B cell (primary cell): Measurements from ENCODE around the gene LPCAT1. TPM values are rescaled to one million over a fixed set of nuclear protein-coding genes. Genes with fewer than 3 reads are reported as not detected.

Source experiments
- ATAC-seq: fragments of 200-7000 bp; cut with Tn5 transposase; one replicate; pipeline ENCODE4 v1.10.0; 2021; ENCODE audit warnings: low read depth, mild to moderate bottlenecking, moderate number of reproducible peaks, moderate library complexity
- CTCF ChIA-PET: fragments of 350-600 bp; sonication (Branson Sonifier 250); formaldehyde crosslinking; loops from one replicate; lab custom pipeline; 2021; ENCODE audit warnings: antibody characterized with exemption, inconsistent platforms; lab: Charles Lee
- POLR2A ChIA-PET: fragments of 350-600 bp; sonication (Branson Sonifier 250); formaldehyde crosslinking; loops from one replicate; lab custom pipeline; 2021; ENCODE audit warnings: antibody characterized with exemption; lab: Charles Lee
- DNase-seq: peaks from one replicate; pipeline ENCODE4 v3.0.0; 2013
- H2AFZ ChIP-seq: 2 replicates; pipeline ENCODE4 v1.6.1; 2012; ENCODE audit warnings: mild to moderate bottlenecking, low read depth, low read length; ENCODE audit not compliant: insufficient read depth, poor library complexity, severe bottlenecking
- H3K27ac ChIP-seq, 2 donors: 1 replicate in 1 of 2; 2 replicates in 1 of 2; pipeline ENCODE4 v1.5.1; 2012 to 2013; ENCODE audit warnings: low read length in 2 of 2, mild to moderate bottlenecking in 2 of 2, moderate library complexity in 1 of 2
- H3K27me3 ChIP-seq, 4 experiments: fragments of 200-600 bp in 1 of 4; sonication (generic) in 1 of 4; replicated peaks in 1 of 4; 1 replicate in 2 of 4; 2 replicates in 2 of 4; pipeline versions ENCODE4 v1.6.1 to v1.7.0; 2013 to 2016; ENCODE audit warnings: low read length in 3 of 4, mild to moderate bottlenecking in 2 of 4, mixed read lengths in 1 of 4, moderate library complexity in 1 of 4; ENCODE audit not compliant: insufficient read depth in 4 of 4, control insufficient read depth in 3 of 4; ENCODE audit errors: control extremely low read depth in 1 of 4
- H3K36me3 ChIP-seq, 2 experiments: replicated peaks in 1 of 2; 1 replicate in 1 of 2; 2 replicates in 1 of 2; pipeline versions ENCODE4 v1.6.1 to v1.7.1; 2013; ENCODE audit warnings: low read length in 1 of 2; ENCODE audit not compliant: insufficient read depth in 2 of 2, control insufficient read depth in 1 of 2; ENCODE audit errors: control extremely low read depth in 1 of 2, extremely low read depth in 1 of 2
- H3K4me1 ChIP-seq, 2 donors: fragments of 200-600 bp in 1 of 2; sonication (generic) in 1 of 2; 1 replicate in 1 of 2; 2 replicates in 1 of 2; pipeline versions ENCODE4 v1.5.1 to v1.6.1; 2013 to 2017; ENCODE audit warnings: low read length in 2 of 2; ENCODE audit not compliant: control insufficient read depth in 2 of 2, insufficient read depth in 2 of 2
- H3K4me2 ChIP-seq: replicated peaks from 2 replicates; pipeline ENCODE3; 2012; ENCODE audit warnings: mild to moderate bottlenecking, low read depth, low read length; ENCODE audit not compliant: poor library complexity, severe bottlenecking
- H3K4me3 ChIP-seq, 5 experiments: fragments of 200-600 bp in 1 of 5; sonication (generic) in 1 of 5; 1 replicate in 3 of 5; 2 replicates in 2 of 5; pipeline versions ENCODE4 v1.5.1 to v1.7.0; 2011 to 2016; ENCODE audit warnings: low read length in 4 of 5, mild to moderate bottlenecking in 4 of 5, low read depth in 2 of 5, control low read depth in 1 of 5, moderate library complexity in 1 of 5; ENCODE audit not compliant: insufficient read depth in 1 of 5; ENCODE audit errors: control extremely low read depth in 1 of 5, extremely low read depth in 1 of 5
- H3K79me2 ChIP-seq: fragments of 200-600 bp; sonication (generic); one replicate; pipeline ENCODE4 v1.6.0; 2016; ENCODE audit warnings: low read length; ENCODE audit not compliant: control insufficient read depth, insufficient read depth
- H3K9ac ChIP-seq: fragments of 200-600 bp; sonication (generic); 2 replicates; pipeline ENCODE4 v1.6.1; 2017; ENCODE audit warnings: mild to moderate bottlenecking, low read length, moderate library complexity
- H3K9me3 ChIP-seq, 3 donors: one replicate each; pipeline versions ENCODE4 v1.6.1 to v1.7.1; 2013; ENCODE audit warnings: low read length in 2 of 3; ENCODE audit not compliant: control insufficient read depth in 2 of 3, insufficient read depth in 1 of 3; ENCODE audit errors: control extremely low read depth in 1 of 3
- H4K20me1 ChIP-seq: 2 replicates; pipeline ENCODE4 v1.6.0; 2012; ENCODE audit warnings: mild to moderate bottlenecking, low read length; ENCODE audit not compliant: insufficient read depth, control insufficient read depth, poor library complexity, severe bottlenecking
- H3K27ac Mint-ChIP-seq: one replicate; pipeline ENCODE4 v1.8.0; 2021; ENCODE audit warnings: mixed read lengths
- H3K27me3 Mint-ChIP-seq: one replicate; pipeline ENCODE4 v1.8.0; 2021; ENCODE audit warnings: mixed read lengths
- H3K4me1 Mint-ChIP-seq: one replicate; pipeline ENCODE4 v1.8.0; 2021; ENCODE audit warnings: mixed read lengths
- H3K4me3 Mint-ChIP-seq: one replicate; pipeline ENCODE4 v1.8.0; 2021; ENCODE audit warnings: mixed read lengths
- H3K9me3 Mint-ChIP-seq: one replicate; pipeline ENCODE4 v1.8.0; 2022; ENCODE audit warnings: mixed read lengths; ENCODE audit not compliant: insufficient read depth
- CTCF ChIP-seq: fragments of 200-600 bp; IDR thresholded peaks from one replicate; pipeline ENCODE4 v1.8.0; 2022; ENCODE audit warnings: antibody characterized with exemption, mild to moderate bottlenecking
- EZH2 ChIP-seq: IDR thresholded peaks from 2 replicates; pipeline ENCODE4 v1.6.1; 2012; ENCODE audit warnings: borderline replicate concordance, low read depth, mild to moderate bottlenecking, moderate library complexity, low read length; ENCODE audit not compliant: insufficient read depth, poor library complexity, severe bottlenecking
- WGBS: methylation state at CpG from one replicate; pipeline ENCODE4 v1.1.5; 2013; ENCODE audit warnings: missing lambda C conversion rate; ENCODE audit not compliant: insufficient coverage; 5-methylcytosine and 5-hydroxymethylcytosine counted together
- intact Hi-C: fragments of 100-400 bp; cut with micrococcal nuclease; formaldehyde crosslinking; loops from one replicate; pipeline ENCODE4 v1.10.0; 2022
- polyA plus RNA-seq: library from polyadenylated mRNA; depleted of rRNA; stranded (reverse); fragments of >200 nt; gene quantifications from 2 replicates; pipeline ENCODE4 v1.2.3, GENCODE V29; 2012
- total RNA-seq, 2 donors: library from RNA; stranded (reverse); fragments of 120-200 nt in 1 of 2; gene quantifications; 1 replicate in 1 of 2; 2 replicates in 1 of 2; pipeline versions ENCODE4 v1.2.3 to v1.2.4, GENCODE V29; 2013 to 2022

LPCAT1 gene
- total and polyA plus RNA-seq, 2 donors (not counting 1 experiment from before 2014, with no cell fraction given): 94.8 to 159 TPM

DNA sequence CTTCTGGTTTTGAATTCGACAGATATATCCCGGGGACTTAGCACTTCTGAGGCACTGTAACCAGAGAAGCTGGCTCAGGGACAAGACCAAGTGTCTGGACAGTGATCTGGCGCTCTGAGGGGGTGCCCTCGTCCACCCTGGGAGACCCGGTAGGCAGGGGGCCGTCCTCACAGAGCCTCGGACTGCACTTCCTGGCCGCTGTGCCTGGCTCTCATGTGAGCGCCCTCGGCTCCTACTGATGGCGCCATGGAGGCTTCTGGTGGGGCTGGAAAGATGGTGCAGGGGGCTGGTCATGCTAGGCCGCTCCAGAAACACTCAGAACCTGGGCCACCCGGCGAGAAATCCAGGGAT, 59.7 kb downstream of the LPCAT1 start:
- Histone ChIP-seq H3K9ac (no peak overlapping the region), H4K20me1 (peaks cover 38% of the 10 kb centered on the region), H3K36me3 (peaks cover 0 to 70% of the 10 kb centered on the region in 2 experiments), H3K4me1 (peaks cover 0 to 2% of the 10 kb centered on the region in 2 donors), H3K9me3 (peaks cover 0 to 23% (median 0%) of the 10 kb centered on the region in 3 donors), H3K27me3 (no peaks in the 10 kb centered on the region), H3K79me2 (no peaks in the 10 kb centered on the region), H3K4me2 (no peak overlapping the region), H3K27ac (no peak overlapping the region), H2AFZ (no peak overlapping the region), H3K4me3 (no peak overlapping the region)
- CTCF ChIA-PET: no interaction called here
- no peak for DNase-seq
- no peaks in the 10 kb centered on the region for H3K9me3 Mint-ChIP-seq
- TF ChIP-seq EZH2 (no peak), CTCF (no peak)
- no peak overlapping the region for H3K27ac Mint-ChIP-seq
- no peaks in the 10 kb centered on the region for H3K4me1 Mint-ChIP-seq
- POLR2A ChIA-PET: no interaction called here
- 98% methylated on average over 13 of the region's 14 CpGs for WGBS
- no peak for ATAC-seq
- H3K4me3 Mint-ChIP-seq: no peak overlapping the region
- intact Hi-C loops: no loop called here
- H3K27me3 Mint-ChIP-seq: no peaks in the 10 kb centered on the region

DNA sequence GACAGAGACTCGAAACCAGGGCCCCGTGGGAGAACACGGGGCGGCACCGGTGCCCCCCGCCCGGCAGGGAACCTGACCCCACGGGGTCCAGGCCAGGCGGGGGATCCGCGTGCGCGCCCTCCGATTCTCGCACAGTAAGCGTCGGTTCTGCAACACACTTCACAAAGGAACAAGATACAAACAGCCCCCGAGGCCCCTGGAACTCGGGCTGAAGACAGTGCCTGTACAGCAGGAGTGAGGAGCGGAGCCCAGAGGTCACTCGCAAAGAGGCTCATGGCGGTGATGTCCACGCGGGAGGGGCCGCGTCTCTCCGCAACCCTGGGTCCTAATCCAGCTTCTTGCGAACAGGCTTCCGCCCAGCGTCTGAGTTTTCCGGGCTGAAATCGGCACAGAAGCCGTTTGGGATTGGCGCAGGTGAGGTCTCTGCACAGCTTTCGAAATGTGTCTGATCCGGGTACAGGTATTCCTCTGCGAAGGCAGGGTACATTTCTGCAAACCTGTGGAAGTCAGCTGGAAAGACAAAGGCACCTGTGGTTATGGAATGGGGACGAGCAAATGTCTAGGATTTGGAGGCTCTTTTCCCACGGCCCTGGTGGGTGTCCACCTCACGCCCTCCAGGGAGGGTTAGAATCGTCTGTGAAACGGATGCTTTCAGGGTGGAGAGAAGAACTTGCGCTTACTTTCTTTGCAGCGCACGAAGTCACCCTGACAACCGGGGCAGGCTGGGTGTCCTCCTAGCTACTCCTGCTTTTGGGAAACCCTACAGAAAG, 60.2 kb downstream of the LPCAT1 start:
- TF ChIP-seq CTCF (no peak), EZH2 (no peak)

More for the DNA sequence above, 60.2 kb downstream of the LPCAT1 start:
- ChIA-PET POLR2A (no interaction called here), CTCF (no interaction called here)
- Histone ChIP-seq H3K36me3 (peaks cover 1 to 69% of the 10 kb centered on the region in 2 experiments), H3K4me1 (no peaks in the 10 kb centered on the region), H3K9ac (no peak overlapping the region), H3K9me3 (peaks cover 0 to 23% (median 0%) of the 10 kb centered on the region in 3 donors), H3K4me2 (no peak overlapping the region), H3K27me3 (no peaks in the 10 kb centered on the region), H2AFZ (no peak overlapping the region), H3K27ac (no peak overlapping the region), H3K79me2 (no peaks in the 10 kb centered on the region), H3K4me3 (no peak overlapping the region), H4K20me1 (peaks cover 33% of the 10 kb centered on the region)
- Mint-ChIP-seq H3K4me3 (no peak overlapping the region), H3K27me3 (no peaks in the 10 kb centered on the region), H3K4me1 (no peaks in the 10 kb centered on the region), H3K9me3 (no peaks in the 10 kb centered on the region), H3K27ac (no peak overlapping the region)
- DNase-seq (no peak), ATAC-seq (no peak)
- WGBS: 98% methylated on average over 38 of the region's 46 CpGs
- intact Hi-C loops: no loop called here
